ENCODE measurements around the gene SORT1. TPM values are rescaled to one million over a fixed set of nuclear protein-coding genes. Genes with fewer than 3 reads are reported as not detected.
"Not testable (repeated sequence)": the region's sequence is repeated elsewhere in the genome, so short reads cannot be mapped to it uniquely, and the experiment has no call there.

The SORT1 gene
- polyA plus RNA-seq, 1 donor: 30.7 TPM

DNA sequence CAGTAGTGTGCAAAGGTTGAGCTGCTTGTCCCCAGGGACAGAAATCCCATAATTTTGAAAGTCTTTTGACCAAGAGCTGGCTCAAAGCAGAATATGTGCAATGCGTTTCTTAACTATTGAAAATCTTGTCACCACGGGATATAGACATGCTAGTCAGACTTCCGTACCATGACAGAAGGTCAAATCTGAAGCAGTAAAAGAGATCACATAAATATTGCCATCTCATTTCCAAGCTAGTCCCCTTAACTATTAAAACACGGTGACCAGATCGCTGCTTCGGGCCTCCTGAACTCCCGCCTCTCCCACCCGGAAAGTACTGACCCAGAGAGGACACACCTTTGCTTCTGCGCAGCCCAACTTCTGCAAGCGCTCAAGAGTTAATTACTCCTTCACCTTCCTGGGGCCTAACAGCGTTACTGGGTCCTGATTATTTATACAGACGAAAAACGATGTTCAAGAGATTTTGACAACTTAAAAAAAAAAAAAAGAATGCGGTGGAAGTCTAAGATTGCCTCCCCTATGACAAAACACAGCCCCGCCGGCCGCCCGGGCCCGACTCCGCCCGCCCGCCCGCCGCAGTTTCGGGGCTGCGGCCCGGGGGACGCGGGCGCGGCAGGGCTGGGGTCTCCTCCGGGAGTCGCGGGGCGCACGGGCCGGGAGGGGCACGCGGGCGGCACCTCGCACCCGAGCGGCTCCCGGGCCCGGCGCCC lies 692 bp downstream of the SORT1 start:
- no peak for DNase-seq (ENCODE audit: low read depth)

DNA sequence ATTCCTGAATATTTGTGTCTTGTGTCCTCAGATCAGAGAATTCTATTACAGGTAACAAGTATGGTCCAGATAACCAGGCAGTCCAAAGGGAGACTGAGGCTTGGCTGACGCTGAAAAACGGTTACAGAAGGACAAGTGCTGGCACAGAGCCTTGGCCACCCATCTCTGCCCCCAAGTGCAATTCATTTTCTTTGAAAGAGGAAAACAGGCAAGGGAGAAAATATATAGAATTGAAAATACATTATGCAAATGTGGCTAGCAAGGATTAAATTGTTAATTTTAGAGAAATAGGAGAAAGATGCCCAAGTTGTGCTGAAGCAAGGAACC lies 1.2 kb downstream of the SORT1 start:
- no peak for DNase-seq (ENCODE audit: low read depth)

DNA sequence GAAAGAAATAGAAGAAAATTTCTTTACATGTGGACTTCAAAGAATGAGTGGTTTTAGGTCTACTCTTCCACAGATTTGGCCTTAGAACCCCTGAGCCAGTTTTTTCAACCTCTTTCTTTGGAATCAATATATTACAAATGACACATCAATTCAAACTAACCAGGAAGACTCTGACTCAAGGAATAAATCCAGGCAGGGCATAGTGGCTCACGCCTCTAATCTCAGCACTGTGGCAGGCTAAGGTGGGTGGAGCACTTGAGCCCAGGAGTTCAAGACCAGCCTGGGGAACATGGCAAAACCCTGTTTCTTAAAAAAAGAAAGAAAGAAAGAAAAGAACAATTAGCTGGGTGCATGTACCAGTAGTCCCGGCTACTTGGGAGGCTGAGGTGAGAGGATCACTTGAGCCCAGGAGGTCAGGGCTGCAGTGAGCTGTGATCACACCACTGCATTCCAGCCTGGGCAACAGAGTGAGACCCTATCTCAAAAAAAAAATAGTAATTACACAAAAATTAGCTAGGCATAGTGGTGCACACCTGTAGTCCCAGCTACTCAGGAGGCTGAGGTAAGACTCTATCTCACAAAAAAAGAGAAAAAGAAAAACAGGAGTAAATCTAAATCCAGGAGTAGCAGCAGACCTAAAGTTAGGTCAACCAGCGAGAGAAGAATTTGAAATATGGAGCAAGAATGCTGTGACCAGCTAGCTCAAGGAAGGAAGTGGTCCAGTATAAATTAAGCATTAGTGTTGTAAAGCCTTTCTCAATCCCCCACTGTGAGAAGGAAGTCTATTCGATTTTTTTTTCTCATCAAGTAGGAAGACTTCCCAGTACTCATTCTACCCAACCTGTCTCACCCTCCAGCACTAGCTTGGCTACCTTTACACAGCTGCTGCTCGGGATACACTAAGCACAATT lies 1.9 kb downstream of the SORT1 start:
- no peak for DNase-seq (ENCODE audit: low read depth)

DNA sequence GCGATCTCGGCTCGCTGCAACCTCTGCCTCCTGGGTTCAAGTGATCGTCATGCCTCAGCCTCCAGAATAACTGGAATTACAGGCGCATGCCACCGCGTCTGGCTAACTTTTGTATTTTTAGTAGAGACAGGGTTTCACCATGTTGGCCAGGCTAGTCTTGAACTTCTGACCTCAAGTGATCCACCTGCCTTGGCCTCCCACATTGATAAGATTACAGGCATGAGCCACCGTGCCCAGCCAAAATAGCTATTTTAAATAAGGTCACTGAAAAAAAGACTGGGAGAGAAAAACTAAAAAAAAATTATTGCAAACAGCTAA lies 2.5 kb downstream of the SORT1 start:
- not testable (repeated sequence) for DNase-seq (ENCODE audit: low read depth)

DNA sequence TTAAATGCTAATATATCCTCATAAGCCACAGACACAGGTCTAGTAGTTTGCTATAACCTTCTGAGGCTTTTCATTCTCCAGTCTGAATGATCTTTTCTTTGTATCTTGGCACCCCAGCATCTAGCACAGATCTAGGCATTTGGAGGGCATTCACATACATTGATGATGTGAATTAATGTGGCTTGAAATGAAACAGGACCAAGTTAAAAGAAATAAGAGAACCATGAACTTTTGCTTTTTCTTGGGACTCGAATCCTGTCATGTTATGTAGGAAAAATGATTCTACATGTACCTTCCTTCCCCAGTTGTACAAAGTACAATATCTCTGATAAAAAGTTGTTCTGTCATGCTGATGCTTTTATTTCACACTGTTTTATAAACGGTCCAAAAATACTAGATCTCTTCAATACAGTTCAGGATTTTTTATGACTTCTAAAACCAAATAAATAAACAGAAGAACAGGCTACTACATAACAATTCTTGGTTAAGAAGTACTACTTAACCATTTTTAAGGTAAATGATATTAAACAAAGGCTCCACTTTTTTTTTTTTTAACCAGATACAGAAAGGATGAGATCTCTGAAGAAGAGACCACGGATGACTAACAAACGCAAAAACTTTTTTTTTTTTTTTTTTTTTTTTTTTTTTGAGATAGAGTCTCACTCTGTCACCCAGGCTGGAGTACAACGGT lies 3.0 kb downstream of the SORT1 start:
- no peak for DNase-seq (ENCODE audit: low read depth)

DNA sequence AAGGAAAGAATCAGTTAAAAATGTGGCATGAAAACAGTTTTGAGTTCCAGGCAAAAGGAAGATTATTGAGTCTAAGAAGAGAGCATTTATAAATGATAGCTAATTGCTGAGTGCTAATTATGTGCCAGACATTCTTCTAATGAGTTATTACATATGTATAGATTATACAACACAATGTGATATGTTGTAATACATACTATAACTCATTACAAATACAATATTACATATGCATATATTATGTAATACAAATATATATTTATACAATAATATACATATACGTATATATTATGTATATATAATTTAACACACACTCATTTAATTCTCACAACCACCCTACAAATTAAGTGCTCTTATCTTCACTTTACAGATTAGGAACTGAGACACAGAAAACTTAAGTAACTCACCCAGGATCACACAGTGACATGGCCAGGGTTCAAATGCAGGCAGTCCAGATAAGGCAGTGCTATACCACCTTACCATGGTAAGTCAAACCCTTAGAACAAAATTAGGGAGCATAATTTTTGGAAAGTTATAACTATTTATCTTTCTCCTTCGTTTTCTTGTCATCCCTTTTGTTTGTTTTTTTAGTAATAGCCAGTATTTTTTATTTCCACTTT lies 4.0 kb downstream of the SORT1 start:
- no peak for DNase-seq (ENCODE audit: low read depth)

DNA sequence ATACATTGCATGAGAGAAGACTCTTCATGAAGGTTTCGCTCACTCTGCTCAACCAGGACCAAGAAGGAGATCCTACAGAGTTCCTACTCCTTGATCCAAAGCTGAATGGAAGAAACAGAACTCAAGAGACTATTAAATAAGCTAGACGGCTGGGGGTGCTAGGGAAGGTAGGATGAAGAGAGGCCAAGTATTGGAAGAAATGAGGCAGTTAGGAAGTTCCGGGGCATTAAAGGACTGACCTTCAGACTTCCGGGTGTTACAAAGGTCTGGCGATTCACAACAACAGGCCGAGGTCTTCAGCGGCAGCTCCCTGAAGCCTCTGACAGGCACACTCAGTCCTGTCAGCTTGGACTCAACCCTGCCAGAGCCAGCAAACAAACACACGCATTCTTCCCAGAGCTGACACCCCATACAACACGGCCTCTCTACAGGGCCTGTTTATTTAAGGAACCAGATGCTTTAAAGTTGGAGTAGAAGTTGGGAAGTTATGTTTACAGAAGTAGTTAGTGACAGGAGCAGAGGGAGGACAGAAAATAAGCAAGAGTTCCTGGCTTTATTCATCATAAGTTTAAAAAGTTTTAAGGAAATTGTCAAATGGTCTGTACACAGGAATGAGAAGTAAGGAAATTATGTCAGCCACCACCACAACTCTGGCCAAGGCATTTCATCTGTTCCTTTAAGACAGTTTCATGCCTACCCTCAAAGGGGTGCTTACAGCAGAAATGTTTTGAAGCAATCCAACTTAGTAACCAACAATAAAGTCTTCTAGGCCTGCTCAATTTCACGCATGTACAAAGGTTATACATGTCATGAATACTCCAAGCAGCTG lies 4.7 kb downstream of the SORT1 start:
- DNase-seq (ENCODE audit: low read depth): no peak

DNA sequence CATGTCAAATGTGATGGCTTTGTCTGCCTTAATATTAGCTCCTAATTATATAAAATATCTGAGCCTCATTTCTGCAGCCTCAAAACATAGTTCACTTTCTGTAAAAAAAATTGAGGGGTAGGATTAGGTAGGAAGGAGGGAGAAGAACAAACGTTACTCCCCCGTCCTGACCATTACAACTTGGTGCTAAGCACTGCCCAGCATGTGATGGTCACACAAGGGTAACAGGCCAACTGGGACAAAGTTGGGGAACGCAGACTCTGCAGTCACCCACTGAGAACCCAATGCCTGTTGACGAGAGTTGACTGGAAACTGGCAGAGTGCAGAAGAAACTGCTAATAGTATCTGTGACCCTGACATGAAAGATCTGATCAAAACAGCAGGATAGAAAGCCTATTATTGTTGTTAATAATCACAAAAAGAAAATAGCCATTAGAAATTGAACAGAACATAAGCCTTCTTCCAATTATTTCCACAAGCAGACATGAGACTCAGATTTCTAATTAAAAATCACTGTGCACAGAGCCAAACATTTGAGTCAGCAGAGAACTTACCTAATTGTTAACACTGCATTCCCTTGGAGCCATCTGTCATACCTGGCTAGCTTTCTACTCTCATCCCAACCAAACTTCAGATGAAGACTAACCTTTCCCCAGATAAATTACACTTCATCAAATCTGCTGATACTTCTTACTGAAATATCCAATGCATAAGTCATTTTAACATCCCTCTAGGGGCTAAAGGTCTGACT lies 5.5 kb downstream of the SORT1 start:
- DNase-seq (ENCODE audit: low read depth): no peak

DNA sequence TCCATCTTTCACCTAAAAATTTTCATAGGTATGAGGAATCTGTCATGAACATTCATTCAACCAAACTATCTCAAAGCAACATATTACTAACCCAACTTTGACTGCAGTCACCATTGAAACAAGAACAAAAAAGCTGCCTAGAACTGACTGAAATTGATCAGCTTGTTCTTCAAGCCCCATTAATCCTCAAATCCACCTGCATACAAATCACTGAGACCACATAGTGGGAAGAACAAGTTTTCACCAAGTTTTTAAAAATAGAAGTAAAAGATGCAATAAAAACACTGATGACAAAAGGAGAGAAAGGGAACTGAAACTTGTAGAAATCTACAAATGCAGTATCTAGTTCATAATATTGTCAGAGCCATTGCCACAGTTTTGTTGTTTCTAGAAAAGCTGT lies 6.1 kb downstream of the SORT1 start:
- DNase-seq (ENCODE audit: low read depth): no peak

DNA sequence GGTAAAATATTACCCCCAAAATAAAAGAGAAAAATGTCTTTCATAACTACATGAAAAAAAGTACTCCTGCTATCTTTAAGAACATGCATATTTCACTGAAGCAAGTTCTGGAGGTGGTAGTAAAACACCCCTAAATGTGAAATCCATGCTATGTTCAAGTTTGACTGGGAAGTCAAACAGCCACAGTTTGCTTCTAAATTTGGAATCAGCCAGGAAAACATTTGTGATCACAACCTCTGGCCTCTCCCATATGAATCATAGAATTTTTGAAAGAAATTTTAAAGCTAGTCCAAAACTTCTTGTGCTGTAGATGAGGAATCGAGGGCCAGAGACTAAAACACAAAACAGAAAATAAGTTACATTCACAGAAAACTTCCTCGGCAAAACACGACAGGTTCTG lies 6.6 kb downstream of the SORT1 start:
- no peak for DNase-seq (ENCODE audit: low read depth)

DNA sequence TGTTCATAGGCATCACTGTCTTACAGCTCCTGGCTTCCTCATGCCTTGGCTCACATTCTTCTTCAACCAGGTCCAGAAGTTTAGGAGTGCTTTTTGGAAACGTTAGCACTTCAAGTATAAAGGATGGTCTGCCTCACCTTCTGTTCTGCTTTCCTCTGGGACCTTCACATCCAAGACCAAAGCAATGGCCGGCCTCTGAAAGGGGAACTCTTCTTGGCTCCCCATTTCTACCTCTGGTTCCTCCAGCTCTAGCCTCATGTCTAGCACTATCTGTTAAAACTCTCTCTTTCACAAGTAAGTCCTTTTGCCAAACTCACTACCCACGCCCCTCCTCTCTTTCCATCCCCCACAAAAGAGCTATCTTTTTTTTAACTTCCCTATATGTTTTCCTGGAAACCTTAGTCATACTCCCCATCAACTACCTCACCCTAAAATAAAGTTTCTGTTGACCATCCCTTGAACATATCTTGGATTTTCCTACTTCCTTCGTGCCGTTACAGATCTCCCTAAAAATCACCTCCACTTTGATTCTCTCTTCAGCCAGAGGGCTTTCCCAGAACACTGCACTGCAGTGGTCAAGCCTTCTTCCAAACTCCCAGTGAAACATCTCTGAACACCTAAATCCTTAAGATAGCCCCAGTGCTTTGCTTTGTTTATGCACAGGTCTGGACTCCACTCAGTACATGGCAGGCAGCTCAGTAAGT lies 7.9 kb downstream of the SORT1 start:
- no peak for DNase-seq (ENCODE audit: low read depth)

DNA sequence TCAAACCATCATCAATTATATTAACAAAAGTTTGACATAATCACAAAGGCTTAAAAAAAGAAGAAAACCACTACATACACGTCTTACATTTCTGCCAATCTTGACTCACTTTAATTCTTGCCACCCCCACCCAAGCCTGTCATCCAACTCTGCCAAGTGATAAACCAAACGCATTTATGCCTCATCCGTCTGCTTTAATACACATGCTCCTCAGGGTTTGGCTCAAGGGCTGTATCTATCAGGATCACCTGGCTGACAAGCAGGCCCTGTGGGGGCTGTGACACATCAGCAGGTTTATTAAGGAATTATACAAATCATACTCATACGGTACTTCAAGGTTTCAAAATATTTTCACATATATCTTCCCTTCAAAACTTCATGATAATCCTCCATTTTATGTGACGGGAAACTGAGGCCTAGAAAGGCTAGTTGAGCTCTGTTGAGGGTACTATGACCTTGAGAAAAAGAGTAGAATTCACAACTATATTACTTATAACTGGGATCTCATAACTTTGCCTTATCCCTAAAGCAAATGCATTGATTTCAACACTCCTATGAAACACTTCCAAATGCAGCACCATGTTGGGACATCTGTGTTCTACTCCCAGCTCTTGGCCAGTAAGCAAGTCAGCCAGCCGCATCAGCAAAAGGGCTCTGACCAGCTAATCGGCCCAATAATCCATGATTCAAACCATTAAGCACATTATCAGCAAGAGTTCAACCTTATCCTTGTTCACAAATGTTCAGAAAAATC lies 8.7 kb downstream of the SORT1 start:
- DNase-seq (ENCODE audit: low read depth): no peak

DNA sequence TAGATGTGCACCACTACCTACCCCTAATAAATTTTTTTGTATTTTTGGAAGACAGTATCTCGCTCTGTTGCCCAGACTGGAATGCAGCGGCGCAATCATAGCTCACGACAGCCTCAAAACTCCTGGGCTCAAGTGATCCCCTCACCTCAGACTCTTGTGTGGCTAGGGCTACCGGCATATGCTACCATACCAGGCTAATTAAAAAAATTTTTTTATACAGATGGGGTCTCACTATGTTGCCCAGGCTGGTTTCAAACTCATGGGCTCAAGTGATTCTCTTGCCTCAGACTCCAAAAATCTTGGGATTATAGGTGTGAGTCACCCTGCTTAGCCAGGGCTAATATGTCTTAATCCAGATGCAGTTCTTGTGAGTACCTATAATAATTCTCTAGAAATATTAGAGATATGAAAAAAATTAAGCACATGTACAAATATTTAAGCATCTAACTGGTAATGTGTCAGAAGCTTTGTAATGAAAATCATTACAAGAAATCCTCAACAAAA lies 9.5 kb downstream of the SORT1 start:
- no peak for DNase-seq (ENCODE audit: low read depth)

DNA sequence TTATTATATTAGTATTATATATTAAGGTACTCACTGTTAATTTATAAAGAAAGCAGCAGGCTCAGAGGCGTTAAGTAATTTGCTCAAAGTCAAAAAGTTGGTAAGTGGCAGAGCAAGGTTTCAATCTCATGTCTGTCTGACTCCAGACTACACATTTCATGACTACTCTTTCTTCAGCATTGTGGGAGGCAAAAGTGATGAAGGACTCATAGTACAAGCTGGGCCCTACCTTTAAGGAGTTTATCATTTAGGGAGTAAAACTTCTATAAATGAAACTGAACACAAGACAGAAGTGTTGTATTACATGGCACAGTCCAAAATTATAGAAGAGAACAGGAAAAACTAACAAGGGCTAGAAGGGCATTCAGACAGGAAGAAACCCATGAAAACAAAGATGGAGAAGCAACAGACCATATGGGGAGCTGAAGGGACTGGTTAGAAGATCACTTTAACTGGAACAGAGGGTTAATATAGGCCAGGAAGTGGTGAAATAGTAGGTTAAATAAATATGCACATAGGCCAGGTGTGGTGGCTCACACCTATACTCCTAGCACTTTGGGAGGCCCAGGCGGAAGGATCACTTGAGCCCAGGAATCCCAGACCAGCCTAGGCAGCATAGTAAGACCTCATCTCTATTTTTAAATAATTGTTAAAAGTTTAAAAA lies 11.5 kb downstream of the SORT1 start:
- DNase-seq (ENCODE audit: low read depth): no peak

DNA sequence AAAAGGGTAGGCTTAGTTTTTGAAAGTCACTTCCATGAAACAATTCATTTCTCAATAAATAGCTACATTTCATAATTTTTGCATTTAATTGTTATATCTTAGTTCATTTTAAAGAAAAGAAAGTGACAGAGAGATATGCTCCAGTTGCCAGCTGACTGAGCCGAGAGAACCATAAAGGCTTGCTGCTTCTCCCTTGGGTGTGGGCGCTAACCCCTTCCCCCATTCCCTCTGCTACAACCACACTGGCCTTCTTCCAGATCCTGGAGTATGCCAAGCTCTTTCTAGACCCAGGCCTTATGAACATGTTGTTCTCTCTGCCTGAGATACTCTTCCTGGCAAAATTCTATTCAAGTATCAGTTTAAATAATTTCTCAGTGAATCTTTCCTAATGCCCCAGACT lies 12.3 kb downstream of the SORT1 start:
- no peak for DNase-seq (ENCODE audit: low read depth)

DNA sequence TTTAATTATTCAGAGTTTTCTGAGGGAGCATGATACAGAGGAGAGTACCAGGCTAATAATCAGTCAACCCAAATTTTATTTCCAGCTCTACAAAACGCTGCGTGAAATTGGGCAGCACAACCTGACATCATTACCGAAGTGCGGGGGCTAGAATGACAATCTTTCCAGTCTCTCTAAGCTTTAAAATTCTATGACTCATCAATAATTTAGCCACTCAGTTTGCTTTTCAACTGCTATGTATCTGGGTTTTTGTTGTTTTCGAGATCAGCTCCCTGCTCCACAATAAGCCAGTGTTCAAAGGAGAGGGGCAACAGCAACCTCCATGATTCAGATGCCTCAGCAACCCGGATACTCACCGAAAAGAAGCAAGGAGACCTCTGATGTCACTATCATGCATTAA lies 13.9 kb downstream of the SORT1 start:
- DNase-seq (ENCODE audit: low read depth): no peak

DNA sequence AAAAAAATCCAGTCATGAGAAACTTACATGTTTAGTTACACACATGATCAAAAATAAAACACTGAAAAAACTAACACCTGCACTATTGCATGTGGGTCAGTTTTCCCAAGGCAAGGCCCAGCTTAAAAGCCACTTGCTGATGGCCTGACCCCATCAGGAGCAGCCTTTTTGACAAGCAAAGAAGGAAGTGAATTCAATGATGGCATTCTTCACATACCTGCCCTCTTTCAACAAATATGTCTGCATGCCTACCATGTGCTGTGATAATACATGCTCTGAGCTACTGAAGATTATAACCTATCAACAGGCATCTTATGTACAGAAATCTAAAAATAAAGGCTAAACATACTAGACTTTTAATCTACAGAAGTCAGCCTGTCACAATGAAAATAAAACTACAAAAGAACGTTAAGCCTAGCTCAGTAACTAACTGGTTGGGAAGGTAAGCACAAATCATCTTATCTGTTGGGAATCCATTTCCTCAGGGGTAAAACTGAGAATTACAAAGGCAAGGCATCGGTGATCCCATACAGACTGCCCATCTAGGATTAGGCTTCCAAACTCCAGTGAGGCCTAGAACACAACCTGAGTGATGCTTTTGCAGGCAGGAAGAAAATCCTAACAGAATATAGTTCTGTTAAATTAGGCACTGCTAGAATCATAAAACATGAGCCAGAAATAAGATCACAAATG lies 14.5 kb downstream of the SORT1 start:
- DNase-seq (ENCODE audit: low read depth): no peak

DNA sequence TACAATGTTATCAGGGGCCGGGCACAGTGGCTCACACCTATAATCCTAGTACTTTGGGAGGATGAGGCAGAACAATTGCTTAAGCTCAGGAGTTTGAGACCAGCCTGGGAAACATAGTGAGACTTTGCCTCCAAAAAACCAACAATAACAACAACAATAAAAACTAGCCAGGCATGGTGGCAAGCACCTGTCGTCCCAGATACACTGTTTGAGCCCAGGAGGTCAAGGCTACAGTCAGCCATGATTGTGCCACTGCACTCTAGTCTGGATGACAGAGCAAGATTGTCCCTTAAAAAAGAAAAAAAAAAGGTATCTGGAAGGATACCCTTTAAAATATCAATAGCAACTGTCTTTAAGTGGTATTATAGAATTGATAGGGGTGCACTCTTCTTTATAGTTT lies 16.1 kb downstream of the SORT1 start:
- DNase-seq (ENCODE audit: low read depth): no peak
